Fibroblast of lung (primary cell): ENCODE data around the gene TFF2. TPM values are rescaled to one million over a fixed set of nuclear protein-coding genes. Genes with fewer than 3 reads are reported as not detected.

ENCODE experiments used
- DNase-seq, 2 donors: peaks; one replicate each; pipeline versions ENCODE4 v3.0.0 to v3.0.0-alpha.2; 2010; ENCODE audit warnings: low read depth in 2 of 2
- H2AFZ ChIP-seq: 2 replicates; pipeline ENCODE4 v1.5.1; 2012; ENCODE audit warnings: low read length, control low read depth, inconsistent platforms
- H3K27ac ChIP-seq: 2 replicates; pipeline ENCODE4 v1.5.1; 2011; ENCODE audit warnings: low read length, control low read depth; ENCODE audit not compliant: insufficient read depth
- H3K27me3 ChIP-seq: 2 replicates; pipeline ENCODE4 v1.5.1; 2011; ENCODE audit warnings: mild to moderate bottlenecking, low read length; ENCODE audit not compliant: control insufficient read depth, insufficient read depth
- H3K36me3 ChIP-seq: 2 replicates; pipeline ENCODE4 v1.5.1; 2011; ENCODE audit warnings: low read length; ENCODE audit not compliant: control insufficient read depth, insufficient read depth
- H3K4me1 ChIP-seq: 2 replicates; pipeline ENCODE4 v1.5.1; 2011; ENCODE audit warnings: low read length; ENCODE audit not compliant: control insufficient read depth, insufficient read depth; ENCODE audit errors: extremely low read depth
- H3K4me2 ChIP-seq: 2 replicates; pipeline ENCODE4 v1.5.1; 2011; ENCODE audit warnings: low read length, control low read depth; ENCODE audit not compliant: insufficient read depth; ENCODE audit errors: extremely low read depth
- H3K4me3 ChIP-seq, 4 experiments: fragments of 200-600 bp in 1 of 4; sonication (generic) in 1 of 4; replicated peaks in 1 of 4; 2 replicates each; pipeline ENCODE4 v1.5.1; 2011 to 2016; ENCODE audit warnings: low read length in 4 of 4, low read depth in 3 of 4, mild to moderate bottlenecking in 3 of 4, control low read depth in 2 of 4, inconsistent platforms in 1 of 4, mixed read lengths in 1 of 4; ENCODE audit not compliant: insufficient read depth in 1 of 4; ENCODE audit errors: control extremely low read depth in 1 of 4
- H3K79me2 ChIP-seq: 2 replicates; pipeline ENCODE4 v1.5.1; 2012; ENCODE audit warnings: mild to moderate bottlenecking, low read length, inconsistent platforms; ENCODE audit not compliant: control insufficient read depth, insufficient read depth
- H3K9ac ChIP-seq: 2 replicates; pipeline ENCODE4 v1.5.1; 2011; ENCODE audit warnings: mild to moderate bottlenecking, low read length, control low read depth; ENCODE audit not compliant: insufficient read depth
- H3K9me3 ChIP-seq: 2 replicates; pipeline ENCODE4 v1.5.1; 2012; ENCODE audit warnings: low read depth, low read length; ENCODE audit not compliant: control insufficient read depth, insufficient read depth
- H4K20me1 ChIP-seq: 2 replicates; pipeline ENCODE4 v1.5.1; 2011; ENCODE audit warnings: low read length; ENCODE audit not compliant: control insufficient read depth, insufficient read depth; ENCODE audit errors: extremely low read depth
- EZH2 ChIP-seq: IDR thresholded peaks from 2 replicates; pipeline ENCODE4 v1.5.1; 2012; ENCODE audit warnings: low read length, control low read depth, mild to moderate bottlenecking; ENCODE audit errors: missing control alignments
- polyA plus RNA-seq, 2 donors: library from polyadenylated mRNA; depleted of rRNA in 1 of 2; stranded (reverse) in 1 of 2; unstranded in 1 of 2; fragments of >200 nt; gene quantifications; 2 replicates each; pipeline ENCODE4 v1.2.1, GENCODE V29; 2011 to 2012; ENCODE audit warnings: missing spikeins in 1 of 2
- total RNA-seq: library from RNA; depleted of rRNA; stranded (reverse); fragments of >200 nt; gene quantifications from 2 replicates; pipeline ENCODE4 v1.2.1, GENCODE V29; 2014
- TF ChIP-seq, protein P1 (sequence below), 2 donors: IDR thresholded peaks in 1 of 2; conservative IDR thresholded peaks in 1 of 2; 1 replicate in 1 of 2; 2 replicates in 1 of 2; pipeline ENCODE4 v1.5.1; 2011 to 2012; ENCODE audit warnings: low read length in 2 of 2, control low read depth in 1 of 2, inconsistent platforms in 1 of 2, low read depth in 1 of 2, mild to moderate bottlenecking in 1 of 2

Gene TFF2
- total and polyA plus RNA-seq, 2 donors (not counting 1 experiment from before 2014, with no cell fraction given) = not detected

GRCh38 chr21:42395302-42395701 lies 44.5 kb upstream of the TFF2 start:
- DNase-seq = no peak
- TF ChIP-seq EZH2 = no peak
- TF ChIP-seq, protein P1, sequence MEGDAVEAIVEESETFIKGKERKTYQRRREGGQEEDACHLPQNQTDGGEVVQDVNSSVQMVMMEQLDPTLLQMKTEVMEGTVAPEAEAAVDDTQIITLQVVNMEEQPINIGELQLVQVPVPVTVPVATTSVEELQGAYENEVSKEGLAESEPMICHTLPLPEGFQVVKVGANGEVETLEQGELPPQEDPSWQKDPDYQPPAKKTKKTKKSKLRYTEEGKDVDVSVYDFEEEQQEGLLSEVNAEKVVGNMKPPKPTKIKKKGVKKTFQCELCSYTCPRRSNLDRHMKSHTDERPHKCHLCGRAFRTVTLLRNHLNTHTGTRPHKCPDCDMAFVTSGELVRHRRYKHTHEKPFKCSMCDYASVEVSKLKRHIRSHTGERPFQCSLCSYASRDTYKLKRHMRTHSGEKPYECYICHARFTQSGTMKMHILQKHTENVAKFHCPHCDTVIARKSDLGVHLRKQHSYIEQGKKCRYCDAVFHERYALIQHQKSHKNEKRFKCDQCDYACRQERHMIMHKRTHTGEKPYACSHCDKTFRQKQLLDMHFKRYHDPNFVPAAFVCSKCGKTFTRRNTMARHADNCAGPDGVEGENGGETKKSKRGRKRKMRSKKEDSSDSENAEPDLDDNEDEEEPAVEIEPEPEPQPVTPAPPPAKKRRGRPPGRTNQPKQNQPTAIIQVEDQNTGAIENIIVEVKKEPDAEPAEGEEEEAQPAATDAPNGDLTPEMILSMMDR (conservative IDR thresholded peaks at IDR 0.05 in 1 of 2, IDR thresholded peaks at IDR 0.05 in 1 of 2; ENCODE audit: low read depth in 1 of 2, low read length in 2 of 2) = no peak
- H4K20me1 ChIP-seq = no peaks in the 10 kb centered on the region

GRCh38 chr21:42393443-42393950 lies 42.7 kb upstream of the TFF2 start:
- H3K27ac ChIP-seq = no peak overlapping the region

More at GRCh38 chr21:42395302-42395701, 44.5 kb upstream of the TFF2 start:
- no peak overlapping the region for H3K4me3 ChIP-seq
- no peak overlapping the region for H2AFZ ChIP-seq
- H3K4me2 ChIP-seq = no peak overlapping the region
- H3K36me3 ChIP-seq = no peaks in the 10 kb centered on the region
- H3K27ac ChIP-seq = no peak overlapping the region
- no peaks in the 10 kb centered on the region for H3K9me3 ChIP-seq
- H3K27me3 ChIP-seq = no peaks in the 10 kb centered on the region
- H3K79me2 ChIP-seq = no peaks in the 10 kb centered on the region
- H3K4me1 ChIP-seq = no peaks in the 10 kb centered on the region
- H3K9ac ChIP-seq = no peak overlapping the region

DNA sequence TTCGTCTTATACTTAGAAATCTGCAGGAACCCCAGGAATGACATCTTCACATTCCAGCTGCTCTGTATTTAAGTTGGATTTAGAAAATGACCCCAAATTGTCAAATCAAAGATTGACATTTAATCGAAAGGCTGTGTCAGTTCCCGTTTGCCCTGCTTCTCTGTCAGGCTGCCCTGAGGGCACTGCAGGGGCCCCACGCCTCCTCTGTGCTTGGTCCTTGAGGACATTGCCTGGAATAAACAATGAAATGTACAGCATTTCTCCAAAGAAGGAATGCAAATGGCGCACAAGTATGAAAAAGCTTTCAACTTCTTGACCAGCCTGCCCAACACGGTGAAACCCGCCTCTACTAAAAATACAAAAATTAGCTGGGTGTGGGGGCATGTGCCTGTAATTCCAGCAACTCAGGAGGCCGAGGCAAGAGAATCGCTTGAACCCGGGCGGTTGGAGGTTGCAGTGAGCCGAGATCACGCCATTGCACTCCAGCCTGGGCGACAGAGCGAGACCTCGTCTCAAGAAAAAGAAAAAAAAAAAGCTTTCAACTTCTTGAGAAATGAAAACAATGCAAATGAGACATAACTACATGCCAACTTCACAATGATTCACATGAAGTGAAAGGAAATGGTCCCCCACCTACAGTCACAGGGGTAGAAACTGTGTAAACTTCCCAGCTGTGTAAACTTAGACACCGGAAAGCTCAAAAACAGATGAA lies 42.1 kb upstream of the TFF2 start:
- TF ChIP-seq, protein P1 (conservative IDR thresholded peaks at IDR 0.05 in 1 of 2, IDR thresholded peaks at IDR 0.05 in 1 of 2; ENCODE audit: low read depth in 1 of 2, low read length in 2 of 2) = no peak
- no peak for TF ChIP-seq EZH2
- Histone ChIP-seq H3K36me3 (no peaks in the 10 kb centered on the region), H3K9me3 (no peaks in the 10 kb centered on the region), H3K4me3 (no peak overlapping the region), H2AFZ (no peak overlapping the region), H3K4me2 (no peak overlapping the region), H3K79me2 (no peaks in the 10 kb centered on the region), H3K4me1 (no peaks in the 10 kb centered on the region), H4K20me1 (no peaks in the 10 kb centered on the region), H3K9ac (no peak overlapping the region), H3K27me3 (no peaks in the 10 kb centered on the region), H3K27ac (no peak overlapping the region)
- no peak for DNase-seq

More at GRCh38 chr21:42393443-42393950, 42.7 kb upstream of the TFF2 start:
- Histone ChIP-seq H3K4me3 (no peak overlapping the region), H3K9me3 (no peaks in the 10 kb centered on the region), H2AFZ (no peak overlapping the region), H3K36me3 (no peaks in the 10 kb centered on the region), H3K4me1 (no peaks in the 10 kb centered on the region), H4K20me1 (no peaks in the 10 kb centered on the region), H3K9ac (no peak overlapping the region), H3K4me2 (no peak overlapping the region), H3K27me3 (no peaks in the 10 kb centered on the region), H3K79me2 (no peaks in the 10 kb centered on the region)
- DNase-seq = no peak
- TF ChIP-seq EZH2 = no peak
- TF ChIP-seq, protein P1 (conservative IDR thresholded peaks at IDR 0.05 in 1 of 2, IDR thresholded peaks at IDR 0.05 in 1 of 2; ENCODE audit: low read depth in 1 of 2, low read length in 2 of 2) = no peak
